Measurements from ENCODE around the gene ITGAE.
"Not testable (repeated sequence)": the region's sequence is repeated elsewhere in the genome, so short reads cannot be mapped to it uniquely, and the experiment has no call there.

Gene ITGAE

GRCh38 chr17:3794557-3795389 lies 6.2 kb downstream of the ITGAE start:
- DNase-seq, result peak in 1 of 2 donors; percentile 32

- DNase-seq, result not testable (repeated sequence)
These were observed 6.8 kb downstream of the ITGAE start for GRCh38 chr17:3794152-3794551.

GRCh38 chr17:3793258-3793657 lies 7.7 kb downstream of the ITGAE start:
- not testable (repeated sequence) for DNase-seq

- DNase-seq, result no peak
These were observed 8.5 kb downstream of the ITGAE start for GRCh38 chr17:3792481-3792880.

- no peak for DNase-seq
These were observed 12.8 kb downstream of the ITGAE start for GRCh38 chr17:3788200-3788599.

- not testable (repeated sequence) for DNase-seq
These were observed 15.7 kb downstream of the ITGAE start for GRCh38 chr17:3785323-3785722.

GRCh38 chr17:3782751-3783150 lies 18.2 kb downstream of the ITGAE start:
- DNase-seq, result no peak

- no peak for DNase-seq
These were observed 20.0 kb downstream of the ITGAE start for GRCh38 chr17:3780986-3781385.

- no peak for DNase-seq
These were observed 23.4 kb downstream of the ITGAE start for GRCh38 chr17:3777366-3778120.

GRCh38 chr17:3773966-3774365 lies 27.0 kb downstream of the ITGAE start:
- no peak for DNase-seq

GRCh38 chr17:3773511-3773910 lies 27.5 kb downstream of the ITGAE start:
- DNase-seq, result no peak

GRCh38 chr17:3772764-3773163 lies 28.2 kb downstream of the ITGAE start:
- DNase-seq, result no peak

- DNase-seq, result no peak
These were observed 29.8 kb downstream of the ITGAE start for GRCh38 chr17:3771140-3771539.

GRCh38 chr17:3770466-3770865 lies 30.5 kb downstream of the ITGAE start:
- DNase-seq, result no peak

GRCh38 chr17:3768769-3769168 lies 32.2 kb downstream of the ITGAE start:
- DNase-seq, result no peak

GRCh38 chr17:3768341-3768740 lies 32.6 kb downstream of the ITGAE start:
- no peak for DNase-seq

- DNase-seq, result no peak
These were observed 34.2 kb downstream of the ITGAE start for GRCh38 chr17:3766779-3767178.

GRCh38 chr17:3765981-3766380 lies 35.0 kb downstream of the ITGAE start:
- no peak for DNase-seq

- DNase-seq, result no peak
These were observed 37.2 kb downstream of the ITGAE start for GRCh38 chr17:3763777-3764170.

GRCh38 chr17:3762922-3763776 lies 37.8 kb downstream of the ITGAE start:
- peak in 1 of 2 donors; percentile 27 for DNase-seq

- no peak for DNase-seq
These were observed 39.0 kb downstream of the ITGAE start for GRCh38 chr17:3761918-3762380.

GRCh38 chr17:3761036-3761917 lies 39.7 kb downstream of the ITGAE start:
- DNase-seq, result no peak

Measured in stimulated activated CD4-positive, alpha-beta T cell treated with anti-CD3 and anti-CD28 coated beads, Interleukin-2, amount 100 ng/mL, for 24 hours (primary cell).